Testis (tissue), 2 donors: ENCODE results near the gene ATP2B2.

Source experiments
- CTCF ChIP-seq, 3 experiments: fragments of 450-650 bp in 2 of 3; fragments of 200-600 bp in 1 of 3; sonication (generic) in 1 of 3; IDR thresholded peaks; one replicate each; pipeline ENCODE4 v1.5.1; 2016 to 2019; ENCODE audit warnings: antibody characterized with exemption in 3 of 3, mild to moderate bottlenecking in 2 of 3, moderate library complexity in 1 of 3
- POLR2A ChIP-seq: fragments of 450-650 bp; IDR thresholded peaks from one replicate; pipeline ENCODE4 v1.6.1; 2017; ENCODE audit warnings: antibody characterized with exemption, mild to moderate bottlenecking, moderate library complexity

GRCh38 chr3:10449436-10449835 lies 56.0 kb downstream of the ATP2B2 start:
- no peak for TF ChIP-seq CTCF (IDR thresholded peaks at IDR 0.05)
- no peak for TF ChIP-seq POLR2A
